Stimulated activated CD8-positive, alpha-beta memory T cell treated with anti-CD3 and anti-CD28 coated beads, Interleukin-7, amount 100 ng/mL, for 1 hour (primary cell): ENCODE results near the gene SPATA13.

ENCODE experiments used
- DNase-seq, 2 donors: peaks; one replicate each; pipeline ENCODE4 v3.0.0-alpha.2; 2020; ENCODE audit warnings: low read depth in 2 of 2

Gene SPATA13

GRCh38 chr13:24141333-24141910 is 19.1 kb upstream of the SPATA13 start:
- no peak for DNase-seq

GRCh38 chr13:24142453-24142852 is 18.1 kb upstream of the SPATA13 start:
- no peak for DNase-seq

- no peak for DNase-seq
These were observed 17.6 kb upstream of the SPATA13 start for GRCh38 chr13:24142886-24143285.

GRCh38 chr13:24145240-24145639 is 15.3 kb upstream of the SPATA13 start:
- DNase-seq: no peak

GRCh38 chr13:24145674-24146073 is 14.8 kb upstream of the SPATA13 start:
- no peak for DNase-seq

GRCh38 chr13:24146961-24147569 is 13.5 kb upstream of the SPATA13 start:
- no peak for DNase-seq

- DNase-seq: no peak
These were observed 13.0 kb upstream of the SPATA13 start for GRCh38 chr13:24147570-24147963.

GRCh38 chr13:24148414-24149235 is 11.9 kb upstream of the SPATA13 start:
- DNase-seq: no peak

GRCh38 chr13:24149246-24150032 is 11.1 kb upstream of the SPATA13 start:
- DNase-seq: no peak

GRCh38 chr13:24150572-24150971 is 9.9 kb upstream of the SPATA13 start:
- no peak for DNase-seq

- no peak for DNase-seq
These were observed 8.7 kb upstream of the SPATA13 start for GRCh38 chr13:24151864-24152263.

- DNase-seq: no peak
These were observed 8.0 kb upstream of the SPATA13 start for GRCh38 chr13:24152292-24153214.

GRCh38 chr13:24153347-24153746 is 7.2 kb upstream of the SPATA13 start:
- no peak for DNase-seq

GRCh38 chr13:24153979-24154701 is 6.4 kb upstream of the SPATA13 start:
- DNase-seq: no peak

GRCh38 chr13:24159357-24159756 is 1.2 kb upstream of the SPATA13 start:
- no peak for DNase-seq

GRCh38 chr13:24161010-24161775 is 673 bp downstream of the SPATA13 start:
- DNase-seq: peak in 1 of 2 donors; percentile 6

GRCh38 chr13:24161980-24162525 is 1.5 kb downstream of the SPATA13 start:
- no peak for DNase-seq

- DNase-seq: no peak
These were observed 2.1 kb downstream of the SPATA13 start for GRCh38 chr13:24162604-24163003.

- no peak for DNase-seq
These were observed 5.2 kb downstream of the SPATA13 start for GRCh38 chr13:24165746-24166145.
